Activated CD4-positive, alpha-beta T cell treated with anti-CD3 and anti-CD28 coated beads, Interleukin-2, amount 10 ng/mL, durations not matched to agents 24 days and 14 days (primary cell): ENCODE data around the gene DNAJA4. TPM values are rescaled to one million over a fixed set of nuclear protein-coding genes. Genes with fewer than 3 reads are reported as not detected.
A peak's percentile ranks its signal among the peaks of the same experiment; 100 is the strongest.

Experiments
- DNase-seq: peaks from one replicate; pipeline ENCODE4 v3.0.0; 2022
- H3K27ac Mint-ChIP-seq: one replicate; pipeline ENCODE4 v1.8.0; 2022; ENCODE audit warnings: mild to moderate bottlenecking, mixed read lengths
- H3K27me3 Mint-ChIP-seq: one replicate; pipeline ENCODE4 v1.8.0; 2022; ENCODE audit warnings: mixed read lengths
- H3K36me3 Mint-ChIP-seq: one replicate; pipeline ENCODE4 v1.8.0; 2022; ENCODE audit warnings: low read depth, mild to moderate bottlenecking, mixed read lengths
- H3K4me1 Mint-ChIP-seq: one replicate; pipeline ENCODE4 v1.8.0; 2021; ENCODE audit warnings: mixed read lengths
- H3K4me3 Mint-ChIP-seq: one replicate; pipeline ENCODE4 v1.8.0; 2022; ENCODE audit warnings: mild to moderate bottlenecking, moderate library complexity, mixed read lengths
- H3K9me3 Mint-ChIP-seq: one replicate; pipeline ENCODE4 v1.8.0; 2021; ENCODE audit warnings: mixed read lengths
- intact Hi-C: fragments of 100-400 bp; cut with micrococcal nuclease; formaldehyde crosslinking; loops from one replicate; pipeline ENCODE4 v1.15.1; 2023
- total RNA-seq: library from RNA; stranded (reverse); gene quantifications from 2 replicates; pipeline ENCODE4 v1.2.3, GENCODE V29; 2022

Gene DNAJA4
- total RNA-seq, 1 donor from 2014 or later = 75.9 TPM

DNA sequence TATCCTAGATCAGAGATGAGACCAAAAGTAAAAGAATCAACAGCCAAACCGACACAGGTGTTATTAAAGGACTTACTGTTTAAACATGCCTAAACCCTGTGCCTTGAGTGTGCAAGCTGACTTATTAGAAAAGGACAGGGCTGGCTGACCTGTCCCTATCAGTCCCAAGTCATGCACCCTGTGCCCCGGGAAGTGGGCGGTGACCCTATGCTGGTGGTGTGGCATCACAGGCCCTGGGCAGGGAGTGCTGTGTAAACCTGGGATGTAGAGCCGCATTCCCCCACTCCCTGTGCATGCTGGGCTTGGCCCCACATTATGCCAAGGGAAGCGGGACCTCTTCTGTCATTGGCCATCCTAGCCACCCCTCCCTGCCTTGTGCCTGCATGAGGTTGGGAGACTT is 10.6 kb downstream of the DNAJA4 start:
- Mint-ChIP-seq H3K9me3 (no peaks in the 10 kb centered on the region), H3K4me3 (no peak overlapping the region), H3K27ac (no peak overlapping the region), H3K27me3 (no peaks in the 10 kb centered on the region), H3K36me3 (peaks cover 40% of the 10 kb centered on the region), H3K4me1 (peaks cover 7% of the 10 kb centered on the region)
- no peak for DNase-seq
- intact Hi-C loops = no loop called here

DNA sequence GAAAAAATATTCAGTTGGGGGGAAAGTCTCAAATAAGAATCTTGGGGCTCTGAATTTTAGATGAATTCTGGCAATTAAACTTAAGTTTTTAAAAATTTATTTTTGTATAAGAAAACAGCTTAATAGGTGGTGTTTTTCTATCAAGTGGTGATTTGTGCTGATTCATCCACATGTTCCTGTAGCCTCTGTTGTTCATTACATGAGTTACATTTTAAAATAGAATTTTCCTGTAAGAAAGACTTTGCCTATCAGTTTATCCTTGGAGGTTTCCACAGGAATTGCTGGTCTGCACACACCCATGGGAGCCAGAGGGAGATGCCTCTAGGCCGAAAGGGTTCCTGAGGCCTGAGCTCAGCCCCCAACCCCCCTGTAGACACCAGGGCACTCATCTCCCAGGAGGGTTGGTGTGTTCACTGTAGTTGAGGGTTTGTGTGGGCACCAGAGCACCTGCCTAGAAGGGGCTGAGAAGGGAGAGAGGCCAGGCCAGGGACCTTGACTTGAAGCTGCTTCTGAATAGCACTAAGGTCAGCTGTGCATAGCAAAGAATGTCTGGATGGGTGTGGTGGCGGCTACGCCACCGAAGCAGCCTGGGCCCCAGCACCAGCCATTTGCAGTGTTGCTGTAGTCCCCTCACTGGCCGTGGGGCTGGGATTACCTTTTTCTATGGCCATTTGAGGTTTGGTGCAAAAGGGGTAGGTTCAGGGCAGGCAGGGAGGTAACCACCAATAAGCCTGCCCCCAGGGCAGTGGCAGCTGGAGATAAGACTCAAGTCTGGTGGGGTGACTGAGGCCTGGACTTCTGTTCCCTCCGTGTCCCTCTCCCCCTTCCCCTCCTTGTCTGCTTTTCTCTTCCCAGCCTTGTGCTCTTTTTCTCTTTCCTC is 11.9 kb downstream of the DNAJA4 start:
- no peak overlapping the region for H3K4me3 Mint-ChIP-seq
- no peaks in the 10 kb centered on the region for H3K9me3 Mint-ChIP-seq
- H3K27ac Mint-ChIP-seq = no peak overlapping the region
- no peaks in the 10 kb centered on the region for H3K27me3 Mint-ChIP-seq
- peaks cover 2% of the 10 kb centered on the region for H3K4me1 Mint-ChIP-seq
- intact Hi-C loops = no loop called here
- H3K36me3 Mint-ChIP-seq = peaks cover 46% of the 10 kb centered on the region
- no peak for DNase-seq

DNA sequence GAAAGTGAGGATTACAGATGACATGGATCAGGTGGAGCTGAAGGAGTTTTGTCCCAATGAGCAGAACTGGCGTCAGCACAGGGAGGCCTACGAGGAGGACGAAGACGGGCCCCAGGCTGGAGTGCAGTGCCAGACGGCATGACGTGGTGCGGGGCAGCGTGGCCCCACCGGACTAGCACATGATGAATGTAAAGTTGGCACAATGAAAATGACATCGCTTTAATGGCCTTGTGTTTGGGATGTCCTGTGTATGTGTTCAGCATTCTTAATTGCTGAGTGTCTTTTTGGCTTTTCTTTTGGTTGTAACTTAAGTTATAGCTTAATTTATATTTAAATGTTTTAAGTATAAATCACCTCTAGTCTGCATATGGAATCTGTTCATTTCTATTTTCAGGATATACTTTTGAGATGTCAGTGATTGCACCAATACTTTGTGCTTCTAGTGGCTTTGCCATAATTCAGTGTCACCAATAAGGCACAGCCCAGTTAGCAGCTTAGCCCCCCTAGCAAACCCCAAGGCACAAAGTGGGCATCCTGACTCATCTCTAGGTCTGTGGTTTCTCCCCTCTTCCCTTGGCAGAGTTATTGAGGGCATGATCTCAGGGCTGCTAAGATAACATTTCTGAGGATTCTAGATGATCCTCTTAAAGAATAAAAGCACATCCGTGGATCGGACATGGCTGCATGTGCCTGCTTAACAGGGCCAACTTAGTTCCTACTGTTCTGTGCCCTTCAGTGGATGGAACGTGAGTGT is 16.1 kb downstream of the DNAJA4 start:
- H3K4me1 Mint-ChIP-seq = peaks cover 2% of the 10 kb centered on the region
- no peaks in the 10 kb centered on the region for H3K9me3 Mint-ChIP-seq
- intact Hi-C loops = no loop called here

DNA sequence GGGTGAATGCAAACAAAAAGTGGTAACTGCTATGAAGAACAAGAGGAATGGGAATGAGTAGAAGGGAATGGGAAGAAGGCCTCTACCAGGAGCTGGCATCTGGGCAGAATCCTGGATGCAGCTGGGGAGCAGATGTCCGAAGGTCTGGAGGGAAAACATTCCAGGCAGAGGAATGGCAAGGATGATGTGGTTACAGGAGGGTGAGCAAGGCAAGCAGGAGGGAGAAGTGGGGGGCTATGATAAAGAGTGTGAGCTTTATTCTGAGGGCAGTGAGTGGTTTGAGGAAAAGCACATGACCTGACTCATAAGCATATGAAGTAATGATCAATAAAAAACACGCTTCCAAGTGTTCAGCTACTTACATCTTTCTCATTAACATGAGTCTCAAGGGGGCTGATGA is 18.0 kb downstream of the DNAJA4 start:
- intact Hi-C loops = no loop called here
- no peaks in the 10 kb centered on the region for H3K27me3 Mint-ChIP-seq
- H3K36me3 Mint-ChIP-seq = peaks cover 40% of the 10 kb centered on the region

More for the DNA sequence above, 16.1 kb downstream of the DNAJA4 start:
- no peak overlapping the region for H3K27ac Mint-ChIP-seq
- H3K36me3 Mint-ChIP-seq = peaks cover 38% of the 10 kb centered on the region
- H3K27me3 Mint-ChIP-seq = no peaks in the 10 kb centered on the region
- H3K4me3 Mint-ChIP-seq = no peak overlapping the region
- DNase-seq = no peak

DNA sequence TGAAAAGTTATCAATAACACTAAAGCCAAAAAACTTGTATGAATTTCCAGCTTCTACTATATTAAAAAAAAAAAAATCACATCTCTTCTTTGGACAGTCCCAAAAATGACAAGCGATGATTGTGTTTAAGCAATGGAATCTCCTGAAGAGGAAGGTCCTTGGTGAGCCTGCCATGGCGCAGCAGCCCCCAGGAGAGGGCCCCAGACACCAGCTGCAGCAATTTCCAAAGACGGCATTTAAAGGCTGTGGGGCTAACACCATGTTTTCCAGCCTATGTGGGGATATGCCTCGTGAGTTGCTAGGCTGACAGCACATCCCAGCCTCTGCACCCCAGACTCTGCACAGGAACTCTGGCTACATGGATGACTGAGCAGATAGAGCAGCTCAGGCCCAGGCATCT is 20.4 kb downstream of the DNAJA4 start:
- peaks cover 40% of the 10 kb centered on the region for H3K36me3 Mint-ChIP-seq
- no peak overlapping the region for H3K27ac Mint-ChIP-seq
- intact Hi-C loops = no loop called here
- no peaks in the 10 kb centered on the region for H3K9me3 Mint-ChIP-seq
- H3K27me3 Mint-ChIP-seq = no peaks in the 10 kb centered on the region
- no peaks in the 10 kb centered on the region for H3K4me1 Mint-ChIP-seq
- no peak for DNase-seq
- H3K4me3 Mint-ChIP-seq = no peak overlapping the region

More for the DNA sequence above, 18.0 kb downstream of the DNAJA4 start:
- no peak for DNase-seq
- no peak overlapping the region for H3K4me3 Mint-ChIP-seq
- no peak overlapping the region for H3K27ac Mint-ChIP-seq
- peaks cover 2% of the 10 kb centered on the region for H3K4me1 Mint-ChIP-seq
- no peaks in the 10 kb centered on the region for H3K9me3 Mint-ChIP-seq

DNA sequence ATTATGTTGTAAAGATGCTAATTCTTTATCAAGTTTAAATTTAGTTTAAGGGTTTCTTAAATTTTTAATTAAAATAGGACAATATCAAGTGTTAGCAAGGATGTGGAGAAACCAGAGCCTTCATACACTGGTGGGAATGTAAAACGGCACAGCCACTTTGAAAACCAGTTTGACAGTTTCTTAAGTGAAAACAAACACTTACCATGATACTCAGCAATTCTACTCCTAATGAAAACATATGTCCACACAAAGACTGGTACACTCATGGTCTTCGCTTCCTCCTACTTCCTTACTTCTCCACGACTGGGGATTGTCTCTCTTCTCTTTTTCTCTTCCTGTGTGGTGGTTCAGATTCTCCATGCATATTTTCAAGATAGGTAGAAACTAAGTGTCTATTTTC is 25.9 kb downstream of the DNAJA4 start:
- Mint-ChIP-seq H3K9me3 (no peaks in the 10 kb centered on the region), H3K4me3 (no peak overlapping the region), H3K27ac (no peak overlapping the region), H3K36me3 (peaks cover 31% of the 10 kb centered on the region), H3K4me1 (peaks cover 3% of the 10 kb centered on the region), H3K27me3 (no peaks in the 10 kb centered on the region)
- intact Hi-C loops = no loop called here
- no peak for DNase-seq

DNA sequence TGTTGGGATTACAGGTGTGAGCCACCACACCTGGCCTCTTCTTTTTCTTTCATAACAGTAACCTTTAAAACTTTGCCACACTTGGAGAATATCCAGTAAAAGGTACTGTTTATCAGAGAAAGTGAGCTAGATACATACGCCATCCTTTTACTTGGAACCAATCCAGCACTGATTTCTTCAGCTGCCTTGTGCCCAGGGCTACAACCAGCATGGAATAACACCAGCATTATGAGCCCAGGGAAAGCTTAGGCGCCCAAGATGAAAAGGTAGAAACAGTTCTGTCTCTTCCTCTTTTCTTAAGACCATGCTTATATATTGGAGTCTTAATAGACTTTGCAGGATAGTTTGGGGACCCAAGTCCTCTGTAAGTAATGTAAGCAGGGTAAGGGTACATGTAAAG is 26.7 kb downstream of the DNAJA4 start:
- Mint-ChIP-seq H3K4me1 (peaks cover 4% of the 10 kb centered on the region), H3K4me3 (no peak overlapping the region), H3K27ac (no peak overlapping the region), H3K9me3 (no peaks in the 10 kb centered on the region), H3K36me3 (peaks cover 29% of the 10 kb centered on the region), H3K27me3 (no peaks in the 10 kb centered on the region)
- DNase-seq = no peak
- intact Hi-C loops = no loop called here

DNA sequence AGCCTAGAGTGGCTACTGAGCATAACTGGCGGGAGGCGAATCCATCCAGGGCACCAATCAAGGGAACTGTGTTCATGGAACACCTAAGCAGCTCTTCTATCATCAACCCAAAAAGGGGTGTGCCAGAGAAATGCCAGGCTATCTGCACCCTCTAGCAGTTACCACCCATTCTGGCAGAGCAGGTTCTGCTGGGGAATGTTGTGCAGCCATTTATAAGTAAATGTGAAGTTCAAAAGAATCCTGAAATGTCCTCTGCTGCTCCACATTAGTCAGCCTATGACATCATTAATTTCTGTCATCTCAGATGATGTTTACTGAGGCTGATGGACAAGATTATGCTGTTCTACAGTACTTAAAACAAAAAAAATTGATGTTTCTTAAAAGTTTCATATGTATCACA is 27.3 kb downstream of the DNAJA4 start:
- Mint-ChIP-seq H3K27ac (no peak overlapping the region), H3K4me3 (no peak overlapping the region), H3K4me1 (peaks cover 4% of the 10 kb centered on the region), H3K36me3 (peaks cover 28% of the 10 kb centered on the region), H3K9me3 (no peaks in the 10 kb centered on the region), H3K27me3 (no peaks in the 10 kb centered on the region)
- intact Hi-C loops = no loop called here
- no peak for DNase-seq

DNA sequence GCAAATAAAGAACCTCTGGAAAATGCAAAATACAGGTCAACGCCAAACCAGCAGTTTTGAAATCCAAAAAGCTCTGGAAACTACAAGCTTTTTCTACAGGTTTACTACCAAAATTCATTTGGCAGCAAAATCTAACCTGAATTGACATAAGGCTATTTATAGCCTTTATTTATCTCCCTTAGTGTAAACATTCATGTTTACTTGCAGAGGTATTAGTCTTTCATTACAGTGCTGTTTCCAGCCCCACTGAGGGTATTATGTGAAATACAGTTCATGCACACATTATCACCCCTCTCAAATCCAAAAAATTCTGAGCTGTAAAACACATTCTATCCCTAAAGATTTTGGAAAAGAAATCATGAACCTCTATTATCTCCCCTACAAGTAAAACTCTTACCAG is 27.9 kb downstream of the DNAJA4 start:
- H3K27ac Mint-ChIP-seq = no peak overlapping the region
- H3K4me3 Mint-ChIP-seq = no peak overlapping the region
- H3K36me3 Mint-ChIP-seq = peaks cover 26% of the 10 kb centered on the region
- no peaks in the 10 kb centered on the region for H3K27me3 Mint-ChIP-seq
- intact Hi-C loops = no loop called here
- no peak for DNase-seq
- peaks cover 4% of the 10 kb centered on the region for H3K4me1 Mint-ChIP-seq
- H3K9me3 Mint-ChIP-seq = no peaks in the 10 kb centered on the region

DNA sequence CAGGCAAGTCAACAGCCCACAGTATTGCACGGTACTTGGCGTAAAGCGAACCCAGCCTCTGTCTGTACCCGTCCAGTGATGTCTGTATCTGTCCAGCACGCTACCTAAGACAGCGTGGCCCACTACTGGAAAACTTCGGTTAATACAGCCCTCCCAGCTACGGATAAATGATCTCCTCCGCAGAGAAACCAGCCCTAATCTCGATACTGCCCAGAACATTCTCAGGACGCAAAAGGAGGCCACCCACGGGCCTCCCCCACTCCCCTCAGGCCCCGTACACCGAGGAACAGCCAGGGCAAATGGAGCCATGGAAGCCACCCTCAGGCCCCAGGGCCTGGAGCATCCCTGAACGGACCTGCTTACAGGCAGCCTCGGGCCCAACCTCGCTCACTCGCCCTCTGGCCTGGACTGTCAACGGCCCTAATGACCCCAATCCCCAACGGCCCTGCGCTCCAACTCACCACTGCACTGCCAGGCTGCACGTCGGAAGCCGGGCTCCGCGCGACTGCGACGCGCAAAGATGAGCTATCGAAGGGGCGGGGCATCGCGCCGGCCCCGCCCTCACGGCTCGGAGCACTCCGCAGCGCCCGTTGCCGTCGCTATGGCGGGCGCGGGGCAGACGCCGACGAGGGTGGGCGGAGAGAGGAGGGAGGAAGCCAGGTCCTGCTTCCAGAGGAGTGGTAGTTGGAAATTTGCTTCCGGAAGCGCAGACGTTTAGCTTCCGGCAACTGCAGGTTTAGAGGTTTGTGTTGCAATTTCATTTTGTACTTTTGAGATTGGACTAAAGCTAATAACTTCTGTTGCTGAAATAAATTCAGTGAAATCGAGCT is 35.0 kb downstream of the DNAJA4 start, which contains the start of gene SKIC8:
Gene SKIC8, minus strand, starts transcription at position 509 of the 830 bp plus-strand sequence. CDS start 3,923 bp downstream, outside the sequence.
- peak within 1 kb of the TSS; percentile 96 for H3K27ac Mint-ChIP-seq
- no peaks in the 10 kb centered on the region for H3K27me3 Mint-ChIP-seq
- peaks cover 9% of the 10 kb centered on the region for H3K36me3 Mint-ChIP-seq
- DNase-seq = peak; percentile 98
- intact Hi-C loops = loop anchor here (1.0 to 2.0 kb wide), 3 partner anchors 35 to 150 kb away; partner anchors contain the start of genes DNAJA4, IDH3A and IREB2
- H3K4me3 Mint-ChIP-seq = peak within 1 kb of the TSS; percentile 99
- no peaks in the 10 kb centered on the region for H3K9me3 Mint-ChIP-seq
- H3K4me1 Mint-ChIP-seq = peaks cover 22% of the 10 kb centered on the region

DNA sequence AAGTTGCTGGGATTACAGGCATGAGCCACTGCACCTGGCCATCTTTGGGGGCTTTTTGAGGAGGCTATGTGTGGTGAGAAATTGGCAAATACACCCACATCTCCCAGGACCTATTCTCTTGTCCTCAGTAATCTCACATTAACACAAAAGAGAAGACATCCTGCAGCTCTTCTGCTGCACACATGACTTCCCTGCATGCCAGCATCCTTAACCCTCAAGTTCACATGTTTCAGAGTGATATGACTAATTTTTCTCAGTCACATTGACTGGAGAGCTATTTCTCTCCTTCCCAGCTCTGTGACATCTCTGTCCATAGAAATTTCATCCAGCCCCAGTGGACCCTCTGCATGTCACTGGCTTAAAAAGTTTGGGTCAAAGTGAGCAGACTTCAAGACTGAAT is 37.0 kb downstream of the DNAJA4 start:
- no peak overlapping the region for H3K27ac Mint-ChIP-seq
- H3K4me1 Mint-ChIP-seq = peaks cover 18% of the 10 kb centered on the region
- DNase-seq = no peak
- H3K27me3 Mint-ChIP-seq = peaks cover 2% of the 10 kb centered on the region
- no peak overlapping the region for H3K4me3 Mint-ChIP-seq
- H3K9me3 Mint-ChIP-seq = no peaks in the 10 kb centered on the region
- intact Hi-C loops = no loop called here
- no peaks in the 10 kb centered on the region for H3K36me3 Mint-ChIP-seq

DNA sequence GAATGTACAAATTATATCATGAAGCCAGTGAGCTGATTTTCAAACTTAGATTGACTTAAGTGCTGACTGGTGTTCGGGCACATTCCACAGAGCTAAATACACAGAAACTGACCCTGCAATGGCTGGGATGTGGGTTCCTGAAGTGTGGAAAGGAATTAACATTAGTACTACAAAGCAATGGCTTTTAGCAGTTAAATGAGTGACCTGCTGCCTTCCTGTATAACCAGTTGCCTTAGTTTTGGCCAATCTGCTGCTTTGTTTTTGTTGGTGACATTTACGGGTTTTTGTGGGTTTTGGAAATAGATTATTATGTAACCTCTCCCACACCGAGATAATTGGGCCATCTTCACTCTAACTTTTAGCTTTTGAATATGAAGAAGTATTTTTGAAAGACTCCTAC is 37.5 kb downstream of the DNAJA4 start:
- no peaks in the 10 kb centered on the region for H3K9me3 Mint-ChIP-seq
- no peak overlapping the region for H3K27ac Mint-ChIP-seq
- intact Hi-C loops = no loop called here
- DNase-seq = no peak
- H3K36me3 Mint-ChIP-seq = no peaks in the 10 kb centered on the region
- peaks cover 18% of the 10 kb centered on the region for H3K4me1 Mint-ChIP-seq
- no peak overlapping the region for H3K4me3 Mint-ChIP-seq
- H3K27me3 Mint-ChIP-seq = peaks cover 3% of the 10 kb centered on the region

DNA sequence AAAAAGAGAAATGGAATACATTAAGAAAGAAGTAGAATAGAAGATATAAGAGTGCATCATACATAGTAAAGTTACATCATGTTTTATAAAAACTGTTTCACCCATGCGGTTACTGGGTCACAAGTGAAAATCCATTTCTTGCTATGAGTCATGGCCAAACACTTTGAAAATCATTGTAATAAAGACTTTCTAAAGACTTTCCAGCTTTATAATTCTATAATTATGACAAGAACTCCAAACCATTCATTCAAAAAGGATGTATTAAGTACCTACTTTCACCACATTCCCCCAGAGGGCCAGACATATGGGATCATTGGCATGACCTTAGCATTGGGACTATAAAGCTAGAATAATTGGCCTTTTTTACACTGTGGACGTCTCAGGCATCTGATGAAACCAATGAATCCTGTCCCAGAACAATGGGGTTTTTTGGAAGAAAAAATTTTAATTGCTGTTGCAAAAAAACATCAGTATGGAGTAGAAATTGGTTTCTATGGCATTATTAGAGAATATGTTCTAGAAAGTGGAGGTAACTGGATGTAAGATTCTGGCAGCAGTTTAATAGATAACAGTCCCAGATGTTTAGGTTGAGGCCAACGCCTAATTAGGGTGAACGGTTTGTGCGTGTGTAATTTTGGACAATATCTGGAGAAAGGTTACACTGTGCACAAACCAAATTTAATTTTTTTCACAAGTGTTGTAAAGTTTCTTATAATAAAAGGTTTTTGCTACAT is 38.4 kb downstream of the DNAJA4 start:
- Mint-ChIP-seq H3K4me1 (peaks cover 17% of the 10 kb centered on the region), H3K27me3 (peaks cover 3% of the 10 kb centered on the region), H3K4me3 (no peak overlapping the region), H3K36me3 (no peaks in the 10 kb centered on the region), H3K27ac (no peak overlapping the region), H3K9me3 (no peaks in the 10 kb centered on the region)
- no peak for DNase-seq
- intact Hi-C loops = no loop called here
